ENCODE results near the gene ANKRD36C.
"Not testable (repeated sequence)": the region's sequence is repeated elsewhere in the genome, so short reads cannot be mapped to it uniquely, and the experiment has no call there.

ANKRD36C gene

GRCh38 chr2:95796249-95797099 is 195.2 kb downstream of the ANKRD36C start:
- not testable (repeated sequence) for DNase-seq (ENCODE audit: low read depth)

- not testable (repeated sequence) for DNase-seq (ENCODE audit: low read depth)
These were observed 197.7 kb downstream of the ANKRD36C start for GRCh38 chr2:95793970-95794369.

GRCh38 chr2:95790180-95790579 is 201.4 kb downstream of the ANKRD36C start:
- DNase-seq (ENCODE audit: low read depth): not testable (repeated sequence)

- not testable (repeated sequence) for DNase-seq (ENCODE audit: low read depth)
These were observed 202.2 kb downstream of the ANKRD36C start for GRCh38 chr2:95789385-95789784.

- DNase-seq (ENCODE audit: low read depth): not testable (repeated sequence)
These were observed 203.0 kb downstream of the ANKRD36C start for GRCh38 chr2:95788642-95789041.

All from HS-5 (cell line).